Kidney epithelial cell (primary cell): ENCODE results near the gene EPB41L5. TPM values are rescaled to one million over a fixed set of nuclear protein-coding genes. Genes with fewer than 3 reads are reported as not detected.
A peak's percentile ranks its signal among the peaks of the same experiment; 100 is the strongest.

Source experiments
- DNase-seq: peaks from one replicate; pipeline ENCODE4 v3.0.0-alpha.2; 2010; ENCODE audit warnings: low read depth
- H3K27me3 ChIP-seq: 2 replicates; pipeline ENCODE4 v1.6.0; 2011; ENCODE audit warnings: low read length; ENCODE audit not compliant: control insufficient read depth, insufficient read depth
- H3K36me3 ChIP-seq: 2 replicates; pipeline ENCODE4 v1.5.1; 2011; ENCODE audit warnings: low read length; ENCODE audit not compliant: control insufficient read depth, insufficient read depth
- H3K4me3 ChIP-seq: 2 replicates; pipeline ENCODE4 v1.5.1; 2011; ENCODE audit warnings: low read depth, mild to moderate bottlenecking, control low read depth, low read length
- total RNA-seq: library from RNA; depleted of rRNA; stranded (reverse); fragments of >200 nt; gene quantifications from 2 replicates; pipeline ENCODE4 v1.2.3, GENCODE V29; 2015
- TF ChIP-seq, protein P1 (sequence below): IDR thresholded peaks from 2 replicates; pipeline ENCODE4 v1.5.1; 2011; ENCODE audit warnings: mild to moderate bottlenecking, moderate library complexity, low read length, control low read depth, inconsistent platforms; ENCODE audit not compliant: insufficient read depth, poor library complexity, severe bottlenecking

Gene EPB41L5
- total RNA-seq, 1 donor from 2014 or later, result 15.6 TPM

DNA sequence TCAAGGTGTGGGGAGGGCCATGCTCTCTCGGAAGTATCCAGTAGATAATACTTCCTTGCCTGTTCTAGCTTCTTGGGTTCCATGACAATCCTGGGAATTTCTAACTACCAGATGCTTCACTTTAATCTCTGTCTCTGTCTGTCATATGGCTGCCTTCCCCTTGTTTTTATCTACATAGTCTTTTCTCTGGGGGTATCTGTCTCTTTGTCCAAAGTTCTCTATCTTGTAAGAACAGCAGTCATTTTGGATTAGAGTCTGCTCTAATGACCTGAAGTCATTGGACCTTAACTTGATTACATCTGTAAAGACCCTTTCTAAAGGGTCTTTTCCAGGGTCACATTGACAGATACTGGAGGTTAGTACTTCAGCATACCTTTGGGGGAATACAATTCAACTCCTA, 11.4 kb upstream of the EPB41L5 start:
- TF ChIP-seq, protein P1, sequence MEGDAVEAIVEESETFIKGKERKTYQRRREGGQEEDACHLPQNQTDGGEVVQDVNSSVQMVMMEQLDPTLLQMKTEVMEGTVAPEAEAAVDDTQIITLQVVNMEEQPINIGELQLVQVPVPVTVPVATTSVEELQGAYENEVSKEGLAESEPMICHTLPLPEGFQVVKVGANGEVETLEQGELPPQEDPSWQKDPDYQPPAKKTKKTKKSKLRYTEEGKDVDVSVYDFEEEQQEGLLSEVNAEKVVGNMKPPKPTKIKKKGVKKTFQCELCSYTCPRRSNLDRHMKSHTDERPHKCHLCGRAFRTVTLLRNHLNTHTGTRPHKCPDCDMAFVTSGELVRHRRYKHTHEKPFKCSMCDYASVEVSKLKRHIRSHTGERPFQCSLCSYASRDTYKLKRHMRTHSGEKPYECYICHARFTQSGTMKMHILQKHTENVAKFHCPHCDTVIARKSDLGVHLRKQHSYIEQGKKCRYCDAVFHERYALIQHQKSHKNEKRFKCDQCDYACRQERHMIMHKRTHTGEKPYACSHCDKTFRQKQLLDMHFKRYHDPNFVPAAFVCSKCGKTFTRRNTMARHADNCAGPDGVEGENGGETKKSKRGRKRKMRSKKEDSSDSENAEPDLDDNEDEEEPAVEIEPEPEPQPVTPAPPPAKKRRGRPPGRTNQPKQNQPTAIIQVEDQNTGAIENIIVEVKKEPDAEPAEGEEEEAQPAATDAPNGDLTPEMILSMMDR, result no peak
- Histone ChIP-seq H3K36me3 (no peaks in the 10 kb centered on the region), H3K4me3 (no peak overlapping the region), H3K27me3 (no peaks in the 10 kb centered on the region)
- no peak for DNase-seq

DNA sequence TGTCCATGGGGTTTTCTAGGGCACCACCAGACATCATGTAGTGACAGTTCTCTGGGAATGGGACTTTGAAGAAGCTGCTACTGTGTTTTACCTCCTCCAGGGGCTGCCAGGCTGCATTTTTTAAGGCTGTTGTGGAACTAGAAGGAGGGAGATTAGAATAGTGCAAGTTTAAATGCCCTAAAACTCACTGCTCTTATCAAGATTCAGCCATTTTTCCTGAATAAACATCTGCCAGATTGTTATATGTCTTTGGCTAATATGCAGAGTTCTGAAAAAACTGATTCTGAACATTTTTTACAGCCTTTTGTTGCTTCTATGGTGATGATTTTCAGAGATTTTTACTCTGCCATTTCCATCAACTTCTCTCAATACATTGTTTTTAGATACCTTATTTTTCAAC, 8.6 kb upstream of the EPB41L5 start:
- Histone ChIP-seq H3K4me3 (no peak overlapping the region), H3K27me3 (no peaks in the 10 kb centered on the region), H3K36me3 (no peaks in the 10 kb centered on the region)
- TF ChIP-seq, protein P1, result no peak
- DNase-seq, result no peak

DNA sequence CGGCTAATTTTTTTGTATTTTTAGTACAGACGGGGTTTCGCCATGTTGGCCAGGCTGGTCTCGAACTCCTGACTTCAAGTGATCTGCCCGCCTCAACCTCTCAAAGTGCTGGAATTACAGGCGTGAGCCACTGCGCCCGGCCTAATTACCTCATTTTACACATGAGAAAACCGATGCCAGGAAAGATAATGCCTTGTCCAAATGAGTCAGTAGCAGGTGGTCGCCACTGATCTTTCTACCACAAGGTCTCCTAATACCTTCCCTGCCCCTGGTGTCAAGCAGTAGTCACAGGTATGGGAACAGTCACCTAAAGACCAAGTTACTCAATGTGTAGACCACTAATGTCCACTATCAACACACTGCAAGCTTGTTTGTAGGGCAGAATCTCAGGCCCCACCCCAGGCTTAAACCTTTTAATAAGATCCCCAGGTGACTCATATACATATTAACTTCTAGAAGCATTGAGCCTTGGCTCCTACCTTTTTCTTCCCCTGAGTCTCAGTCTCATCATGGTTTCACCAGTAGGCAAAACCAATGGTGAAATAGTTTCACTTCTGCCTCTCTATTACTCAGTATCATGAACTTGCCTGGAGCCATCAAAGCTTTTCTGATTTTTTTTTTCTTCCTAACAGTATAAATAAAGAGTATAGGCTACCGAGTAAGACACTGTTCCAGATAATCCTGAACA, 6.9 kb upstream of the EPB41L5 start:
- Histone ChIP-seq H3K27me3 (no peaks in the 10 kb centered on the region), H3K4me3 (no peak overlapping the region), H3K36me3 (no peaks in the 10 kb centered on the region)
- TF ChIP-seq, protein P1, result no peak
- DNase-seq, result no peak

DNA sequence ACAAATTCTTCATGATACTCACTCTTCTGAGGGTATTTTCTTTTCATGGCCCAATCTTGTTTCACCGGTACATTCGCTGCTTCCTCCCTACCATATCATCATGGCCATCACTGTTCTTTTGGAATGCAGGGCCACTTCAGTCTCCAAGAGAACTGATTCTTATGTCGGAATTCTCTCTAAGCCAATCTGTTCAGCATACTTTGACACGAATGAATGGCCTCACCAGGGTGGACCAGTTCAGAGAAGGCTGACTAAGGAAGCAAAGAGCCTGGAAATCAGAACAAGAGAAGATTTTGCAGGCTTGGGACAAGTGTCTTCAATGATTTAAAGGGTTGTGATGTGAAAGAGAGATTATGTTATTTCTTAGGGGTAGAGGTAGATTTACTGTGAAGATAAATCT, 5.0 kb upstream of the EPB41L5 start:
- H3K4me3 ChIP-seq, result no peak overlapping the region
- no peak for DNase-seq
- H3K36me3 ChIP-seq, result no peaks in the 10 kb centered on the region
- no peaks in the 10 kb centered on the region for H3K27me3 ChIP-seq
- TF ChIP-seq, protein P1, result no peak

DNA sequence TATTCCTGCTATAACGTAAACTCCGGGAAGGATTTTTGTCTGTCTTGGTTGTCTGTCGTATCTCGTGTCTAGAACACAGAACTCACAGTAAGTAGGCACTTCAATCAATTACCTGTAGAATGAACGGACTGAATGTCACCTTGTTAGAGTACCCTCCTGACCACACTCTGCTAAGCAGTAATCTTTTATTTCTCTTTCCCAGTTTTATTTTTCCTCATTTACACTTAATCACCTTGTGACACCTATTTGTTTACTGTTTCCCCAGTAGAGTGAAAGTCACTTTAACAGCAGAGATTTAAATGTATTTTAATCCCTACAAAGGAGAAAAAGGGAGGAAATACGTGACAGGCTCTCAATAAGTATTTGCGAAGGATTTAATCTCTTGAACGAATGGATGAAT, 514 bp upstream of the EPB41L5 start:
- Histone ChIP-seq H3K36me3 (no peaks in the 10 kb centered on the region), H3K27me3 (no peaks in the 10 kb centered on the region), H3K4me3 (peak overlapping the region; percentile 92)
- TF ChIP-seq, protein P1, result no peak
- no peak for DNase-seq
